Measurements from ENCODE around the gene ATF4. TPM values are rescaled to one million over a fixed set of nuclear protein-coding genes. Genes with fewer than 3 reads are reported as not detected.

The ATF4 gene
- total and polyA plus RNA-seq, 2 donors (not counting 3 experiments of a cell fraction or from before 2014, with no cell fraction given): 312 to 668 TPM

GRCh38 chr22:39560127-39560526 lies 39.8 kb downstream of the ATF4 start:
- DNase-seq (ENCODE audit: low read depth, low spot score): no peak
- intact Hi-C loops (cut with micrococcal nuclease) (no loop called here), dilution Hi-C loops (cut with MboI; ENCODE audit: extremely low pct_ligation_motif_present, low sequenced_read_pairs) (loop anchor here (25.0 kb wide), 1 partner anchor 452 kb away; no protein-coding TSS in a partner anchor)
- ChIA-PET POLR2A (no interaction called here), CTCF (interaction anchor here (0.5 to 5.5 kb wide), 10 partner anchors 25 to 484 kb away, joined by 3 to 52 read pairs (median 3); no protein-coding TSS in a partner anchor)
- Histone ChIP-seq H3K36me3 (ENCODE audit: control insufficient read depth in 2 of 2, extremely low read depth in 1 of 2, insufficient read depth in 2 of 2, low read length in 2 of 2) (no peaks in the 10 kb centered on the region), H3K9me1 (replicated peaks; ENCODE audit: control insufficient read depth, extremely low read depth, insufficient read depth, low read length) (no peaks in the 10 kb centered on the region), H3K79me2 (ENCODE audit: control insufficient read depth, insufficient read depth, low read length) (no peaks in the 10 kb centered on the region), H4K20me1 (replicated peaks; ENCODE audit: control insufficient read depth, extremely low read depth, insufficient read depth, low read length) (no peaks in the 10 kb centered on the region), H3K4me2 (ENCODE audit: insufficient read depth, low read length) (no peak overlapping the region), H2AFZ (ENCODE audit: low read depth, low read length) (no peak overlapping the region), H3K9me3 (replicated peaks; ENCODE audit: control insufficient read depth, insufficient read depth, low read length) (no peaks in the 10 kb centered on the region), H3K4me1 (ENCODE audit: control insufficient read depth, extremely low read depth, insufficient read depth, low read length) (no peaks in the 10 kb centered on the region), H3K27ac (ENCODE audit: insufficient read depth, low read depth, low read length) (no peak overlapping the region), H3K9ac (replicated peaks; ENCODE audit: extremely low read depth, insufficient read depth, low read length) (no peak overlapping the region), H3K4me3 (replicated peaks in 1 of 3; ENCODE audit: insufficient read depth in 1 of 3, low read depth in 1 of 3, low read length in 3 of 3) (no peak overlapping the region), H3K27me3 (ENCODE audit: control insufficient read depth in 2 of 2, insufficient read depth in 2 of 2, low read length in 2 of 2) (peaks cover 31 to 33% of the 10 kb centered on the region in 2 experiments)
- TF ChIP-seq CTCF (IDR thresholded peaks at IDR 0.05; ENCODE audit: extremely low read depth in 1 of 2, insufficient read depth in 1 of 2, low read depth in 1 of 2, low read length in 2 of 2) (no peak), EZH2 (IDR thresholded peaks at IDR 0.05; ENCODE audit: borderline replicate concordance, low read depth, low read length, severe bottlenecking) (no peak), JUN (IDR thresholded peaks at IDR 0.05; ENCODE audit: borderline replicate concordance, insufficient read depth, insufficient read length, low read depth) (no peak), POLR2A (IDR thresholded peaks at IDR 0.05; ENCODE audit: low read depth, low read length) (no peak), POLR2AphosphoS5 (IDR thresholded peaks at IDR 0.05; ENCODE audit: insufficient read depth, low read depth, low read length) (no peak), MAX (IDR thresholded peaks at IDR 0.05; ENCODE audit: insufficient read depth, insufficient read length) (no peak), FOS (IDR thresholded peaks at IDR 0.05; ENCODE audit: borderline replicate concordance, insufficient read depth, low read length) (no peak), MYC (IDR thresholded peaks at IDR 0.05; ENCODE audit: low read depth, low read length) (no peak), GATA2 (IDR thresholded peaks at IDR 0.05; ENCODE audit: insufficient read depth, insufficient read length, low read depth, low read length) (no peak)
- FAIRE-seq: no peak
- no TSS peak for BruUV-seq (replicated peaks)
